ENCODE results near the gene NAV3. TPM values are rescaled to one million over a fixed set of nuclear protein-coding genes. Genes with fewer than 3 reads are reported as not detected.
"Not testable (repeated sequence)": the region's sequence is repeated elsewhere in the genome, so short reads cannot be mapped to it uniquely, and the experiment has no call there.

NAV3 gene
- polyA plus RNA-seq, 3 donors = 8.4 to 10.5 (median 9.0) TPM

GRCh38 chr12:78101113-78101876, 270.6 kb downstream of the NAV3 start:
- no peak for DNase-seq (ENCODE audit: low read depth in 3 of 3, low spot score in 2 of 3)

GRCh38 chr12:78101946-78102635, 271.4 kb downstream of the NAV3 start:
- DNase-seq (ENCODE audit: low read depth in 3 of 3, low spot score in 2 of 3) = no peak

- DNase-seq (ENCODE audit: low read depth in 3 of 3, low spot score in 2 of 3) = not testable (repeated sequence)
Measured at GRCh38 chr12:78102801-78103200, 272.1 kb downstream of the NAV3 start.

GRCh38 chr12:78115889-78116288, 285.2 kb downstream of the NAV3 start:
- DNase-seq (ENCODE audit: low read depth in 3 of 3, low spot score in 2 of 3) = no peak

- DNase-seq (ENCODE audit: low read depth in 3 of 3, low spot score in 2 of 3) = no peak
Measured at GRCh38 chr12:78118036-78118435, 287.3 kb downstream of the NAV3 start.

- no peak for DNase-seq (ENCODE audit: low read depth in 3 of 3, low spot score in 2 of 3)
Measured at GRCh38 chr12:78118486-78118885, 287.8 kb downstream of the NAV3 start.

- DNase-seq (ENCODE audit: low read depth in 3 of 3, low spot score in 2 of 3) = no peak
Measured at GRCh38 chr12:78119351-78119918, 288.7 kb downstream of the NAV3 start.

- DNase-seq (ENCODE audit: low read depth in 3 of 3, low spot score in 2 of 3) = no peak
Measured at GRCh38 chr12:78120306-78120705, 289.6 kb downstream of the NAV3 start.

GRCh38 chr12:78120866-78121560, 290.3 kb downstream of the NAV3 start:
- no peak for DNase-seq (ENCODE audit: low read depth in 3 of 3, low spot score in 2 of 3)

GRCh38 chr12:78121969-78122610, 291.4 kb downstream of the NAV3 start:
- DNase-seq (ENCODE audit: low read depth in 3 of 3, low spot score in 2 of 3) = no peak

GRCh38 chr12:78128211-78128610, 297.5 kb downstream of the NAV3 start:
- no peak for DNase-seq (ENCODE audit: low read depth in 3 of 3, low spot score in 2 of 3)

- DNase-seq (ENCODE audit: low read depth in 3 of 3, low spot score in 2 of 3) = no peak
Measured at GRCh38 chr12:78143717-78144116, 313.0 kb downstream of the NAV3 start.

GRCh38 chr12:78145398-78145797, 314.7 kb downstream of the NAV3 start:
- DNase-seq (ENCODE audit: low read depth in 3 of 3, low spot score in 2 of 3) = no peak

- DNase-seq (ENCODE audit: low read depth in 3 of 3, low spot score in 2 of 3) = no peak
Measured at GRCh38 chr12:78146365-78146772, 315.7 kb downstream of the NAV3 start.

- no peak for DNase-seq (ENCODE audit: low read depth in 3 of 3, low spot score in 2 of 3)
Measured at GRCh38 chr12:78149459-78149858, 318.8 kb downstream of the NAV3 start.

GRCh38 chr12:78155546-78155945, 324.9 kb downstream of the NAV3 start:
- DNase-seq (ENCODE audit: low read depth in 3 of 3, low spot score in 2 of 3) = no peak

- no peak for DNase-seq (ENCODE audit: low read depth in 3 of 3, low spot score in 2 of 3)
Measured at GRCh38 chr12:78156751-78157150, 326.1 kb downstream of the NAV3 start.

GRCh38 chr12:78157199-78157598, 326.5 kb downstream of the NAV3 start:
- no peak for DNase-seq (ENCODE audit: low read depth in 3 of 3, low spot score in 2 of 3)

GRCh38 chr12:78164154-78164553, 333.5 kb downstream of the NAV3 start:
- no peak for DNase-seq (ENCODE audit: low read depth in 3 of 3, low spot score in 2 of 3)

GRCh38 chr12:78167510-78167909, 336.8 kb downstream of the NAV3 start:
- DNase-seq (ENCODE audit: low read depth in 3 of 3, low spot score in 2 of 3) = no peak

- no peak for DNase-seq (ENCODE audit: low read depth in 3 of 3, low spot score in 2 of 3)
Measured at GRCh38 chr12:78171061-78171460, 340.4 kb downstream of the NAV3 start.
